NCI-H2107 treated with DMSO at 0.1 percent for 48 hours (cell line): ENCODE data around the gene ANAPC4.
"Not testable (repeated sequence)": the region's sequence is repeated elsewhere in the genome, so short reads cannot be mapped to it uniquely, and the experiment has no call there.

Source experiments
- DNase-seq: peaks from one replicate; lab custom pipeline; 2025; ENCODE audit not compliant: unreplicated experiment; lab: John Stamatoyannopoulos, UW

Gene ANAPC4, protein sequence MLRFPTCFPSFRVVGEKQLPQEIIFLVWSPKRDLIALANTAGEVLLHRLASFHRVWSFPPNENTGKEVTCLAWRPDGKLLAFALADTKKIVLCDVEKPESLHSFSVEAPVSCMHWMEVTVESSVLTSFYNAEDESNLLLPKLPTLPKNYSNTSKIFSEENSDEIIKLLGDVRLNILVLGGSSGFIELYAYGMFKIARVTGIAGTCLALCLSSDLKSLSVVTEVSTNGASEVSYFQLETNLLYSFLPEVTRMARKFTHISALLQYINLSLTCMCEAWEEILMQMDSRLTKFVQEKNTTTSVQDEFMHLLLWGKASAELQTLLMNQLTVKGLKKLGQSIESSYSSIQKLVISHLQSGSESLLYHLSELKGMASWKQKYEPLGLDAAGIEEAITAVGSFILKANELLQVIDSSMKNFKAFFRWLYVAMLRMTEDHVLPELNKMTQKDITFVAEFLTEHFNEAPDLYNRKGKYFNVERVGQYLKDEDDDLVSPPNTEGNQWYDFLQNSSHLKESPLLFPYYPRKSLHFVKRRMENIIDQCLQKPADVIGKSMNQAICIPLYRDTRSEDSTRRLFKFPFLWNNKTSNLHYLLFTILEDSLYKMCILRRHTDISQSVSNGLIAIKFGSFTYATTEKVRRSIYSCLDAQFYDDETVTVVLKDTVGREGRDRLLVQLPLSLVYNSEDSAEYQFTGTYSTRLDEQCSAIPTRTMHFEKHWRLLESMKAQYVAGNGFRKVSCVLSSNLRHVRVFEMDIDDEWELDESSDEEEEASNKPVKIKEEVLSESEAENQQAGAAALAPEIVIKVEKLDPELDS

DNA sequence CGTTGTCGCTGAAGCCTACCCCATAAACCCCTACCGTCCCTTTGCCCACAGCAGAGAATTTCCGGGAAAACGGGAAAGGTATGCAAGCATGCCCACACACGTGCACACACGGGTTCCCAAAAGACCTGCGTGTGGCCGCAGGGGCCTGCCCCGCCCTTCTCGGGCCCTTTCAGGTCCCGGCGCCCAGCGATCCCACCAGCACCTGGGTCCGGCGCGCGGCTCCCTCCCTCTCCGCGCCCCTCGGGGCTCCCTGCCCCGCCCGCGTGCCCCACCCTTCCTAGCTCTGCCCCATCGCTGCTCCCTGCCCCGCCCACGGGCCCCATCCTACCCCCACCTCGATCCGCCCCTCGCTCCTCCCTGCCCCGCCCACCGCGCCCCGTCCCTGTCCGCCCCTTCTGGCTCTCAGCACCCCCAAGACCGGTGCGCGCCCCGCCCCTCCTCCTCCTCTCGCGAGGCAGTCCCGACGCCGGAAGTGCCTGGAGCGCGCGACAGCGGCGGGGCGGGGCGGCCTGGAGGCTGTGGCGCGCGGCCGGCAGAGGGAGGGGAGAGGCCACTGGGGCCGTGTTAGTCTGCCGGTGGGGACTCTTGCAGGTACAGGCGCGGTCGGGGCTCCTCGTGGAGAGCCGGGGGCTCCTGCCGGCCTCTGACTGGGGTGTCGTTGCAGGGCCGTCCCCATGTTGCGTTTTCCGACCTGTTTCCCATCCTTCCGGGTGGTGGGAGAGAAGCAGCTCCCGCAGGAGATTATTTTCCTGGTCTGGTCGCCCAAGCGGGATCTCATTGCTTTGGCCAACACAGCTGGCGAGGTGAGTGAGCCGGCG is at the start of gene ANAPC4:
TSS of gene ANAPC4 (plus strand) at position 510 of the 818 bp plus-strand sequence. CDS start at position 675, 165 bp downstream.
- peak; percentile 35 for DNase-seq

DNA sequence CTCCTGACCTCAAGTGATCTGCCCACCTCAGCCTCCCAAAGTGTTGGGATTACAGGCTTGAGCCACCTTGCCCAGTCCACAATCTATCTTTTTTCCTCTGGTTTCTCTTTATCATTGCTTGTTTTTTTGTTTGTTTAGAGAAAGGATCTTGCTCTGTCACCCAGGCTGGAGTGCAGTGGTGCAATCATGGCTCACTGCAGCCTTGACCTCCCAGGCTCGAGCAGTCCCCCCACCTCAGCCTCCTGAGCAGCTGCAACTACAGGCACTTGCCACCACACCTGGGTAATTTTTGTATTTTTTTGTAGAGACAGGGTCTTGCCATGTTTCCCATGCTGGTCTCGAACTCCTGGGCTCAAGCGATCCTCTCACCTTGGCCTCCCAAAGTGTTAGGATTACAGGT is 48.6 kb upstream of the ANAPC4 start:
- not testable (repeated sequence) for DNase-seq

DNA sequence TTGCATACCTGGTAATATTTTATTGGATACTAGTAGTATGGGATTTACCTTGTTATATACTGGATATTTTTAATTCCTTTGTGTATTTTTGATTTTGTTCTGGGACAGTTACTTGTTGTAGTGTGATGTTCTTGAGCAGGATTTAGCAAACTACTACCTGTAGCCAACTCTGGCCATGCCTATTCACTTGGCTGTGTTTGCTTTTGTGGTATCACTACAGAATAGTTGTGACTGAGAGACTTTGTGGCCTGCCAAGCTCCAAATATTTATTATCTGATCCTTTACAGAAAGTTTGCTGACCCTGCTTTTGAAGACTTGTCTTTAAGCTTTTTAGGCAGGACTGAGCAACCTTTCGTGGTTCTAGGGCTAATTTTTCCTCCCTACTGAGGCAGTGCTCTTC is 46.7 kb upstream of the ANAPC4 start:
- DNase-seq = no peak

DNA sequence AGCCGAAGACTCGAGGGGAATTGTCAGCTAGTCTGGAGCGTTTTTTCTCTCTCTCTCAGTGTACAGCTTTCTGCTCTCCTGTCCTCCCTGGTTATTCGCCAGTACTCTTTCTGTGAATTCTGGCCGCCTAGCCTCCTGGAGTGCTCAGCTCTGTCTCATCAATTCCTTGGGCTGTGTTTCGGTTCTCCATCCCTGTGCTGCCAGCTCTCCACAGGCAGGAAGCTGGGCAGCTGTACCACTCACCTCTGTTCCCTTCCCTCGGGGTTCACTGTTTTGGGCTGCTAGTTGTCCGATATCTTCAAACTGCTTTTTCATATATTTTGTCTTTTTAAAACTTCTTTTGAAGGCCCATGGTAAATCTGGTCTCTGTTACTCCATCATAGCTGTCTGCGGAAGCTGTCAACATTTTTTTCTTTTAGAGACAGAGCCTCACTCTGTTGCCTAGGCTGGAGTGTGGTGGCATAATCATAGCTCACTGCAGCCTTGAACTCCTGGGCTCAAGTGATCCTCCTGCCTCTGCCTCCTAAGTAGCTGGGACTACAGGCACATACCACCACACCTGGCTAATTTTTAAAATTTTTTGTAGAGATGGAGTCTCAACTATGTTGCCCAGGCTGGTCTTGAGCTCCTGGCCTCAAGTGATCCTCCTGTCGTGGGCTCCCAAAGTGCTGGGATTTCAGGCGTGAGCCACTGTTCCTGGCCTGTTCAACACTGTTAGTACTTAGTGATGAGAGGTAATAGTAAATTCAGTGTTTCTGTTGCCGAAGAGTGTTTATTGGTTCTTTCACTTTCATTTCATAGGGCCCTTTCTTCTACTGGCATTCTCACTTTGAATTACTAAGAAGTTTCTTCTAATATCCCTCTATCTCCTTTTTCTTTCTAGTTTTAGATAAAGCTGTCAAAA is 45.9 kb upstream of the ANAPC4 start:
- no peak for DNase-seq

DNA sequence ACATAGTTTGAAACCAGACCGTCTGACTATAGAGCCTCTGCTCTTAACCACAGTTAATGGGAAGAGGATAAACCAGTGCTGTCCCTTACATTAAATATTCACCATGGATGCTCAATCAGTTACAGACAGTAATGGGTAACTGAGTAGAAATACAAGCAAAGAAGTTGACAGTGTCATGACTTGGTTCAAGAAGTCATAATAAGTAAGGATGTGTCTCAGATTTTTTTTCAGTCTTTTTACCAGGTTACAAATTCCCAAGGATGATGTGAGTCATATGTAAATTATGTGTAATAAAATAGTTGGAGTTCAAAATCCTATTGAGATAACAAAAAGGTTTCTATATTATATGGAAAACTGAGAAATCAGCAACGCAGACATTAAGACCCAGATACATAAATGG is 33.4 kb upstream of the ANAPC4 start:
- DNase-seq = no peak

DNA sequence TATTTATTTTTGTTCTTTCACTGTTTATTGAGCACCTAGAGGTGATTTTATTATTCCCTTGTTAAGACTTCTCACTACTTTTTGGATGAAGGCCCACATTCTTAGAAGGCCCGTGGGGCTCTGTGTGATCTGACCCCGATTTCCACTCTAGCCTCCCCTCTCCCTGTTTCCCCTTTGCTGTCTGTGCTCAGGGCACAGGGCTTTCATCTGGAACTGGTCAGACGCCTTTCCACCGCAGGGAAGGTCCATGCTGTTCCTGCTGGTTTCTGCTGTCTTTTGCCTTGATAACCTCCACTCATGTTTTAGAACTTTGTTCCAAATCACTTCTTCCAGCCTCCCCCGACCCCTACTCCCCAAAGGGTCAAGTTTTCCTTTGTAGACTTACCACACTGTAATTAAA is 31.3 kb upstream of the ANAPC4 start:
- no peak for DNase-seq

DNA sequence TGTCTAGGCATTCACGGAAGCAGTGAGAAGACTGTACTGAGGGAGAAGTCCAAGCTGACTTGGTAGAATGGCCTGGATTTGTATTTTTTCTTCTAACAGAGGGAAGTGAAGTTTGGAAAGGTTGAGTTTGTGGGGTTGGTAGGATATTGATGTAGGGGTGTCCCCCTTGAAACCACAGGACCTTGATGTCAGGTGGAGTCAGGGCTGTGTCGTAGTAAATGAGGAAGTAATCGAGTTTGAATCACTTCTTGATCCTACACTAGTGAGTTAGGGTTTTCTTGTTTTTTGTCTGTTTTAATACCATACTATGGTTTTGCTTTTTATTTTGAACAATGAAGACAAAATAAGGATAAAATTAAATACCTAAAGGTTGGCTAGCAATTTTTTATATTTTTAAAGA is 30.1 kb upstream of the ANAPC4 start:
- no peak for DNase-seq

DNA sequence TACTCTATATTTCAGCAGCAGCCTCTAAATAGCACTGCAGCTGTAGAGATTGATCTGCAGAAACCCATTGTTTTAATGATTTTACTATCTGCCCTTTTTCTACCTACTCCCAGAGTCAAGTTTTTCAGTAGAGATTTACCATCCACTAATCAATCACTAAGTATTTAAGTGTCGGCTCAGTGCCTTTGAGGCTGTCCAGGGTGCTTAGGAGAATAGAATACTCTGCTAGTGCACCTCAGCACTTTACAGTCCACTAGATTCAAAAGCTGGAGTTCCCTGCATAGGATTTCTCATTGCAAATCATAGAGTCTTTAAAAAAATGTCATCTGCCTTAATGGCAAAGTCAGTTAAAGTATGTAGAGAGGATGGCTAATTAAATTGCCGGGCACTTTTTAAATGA is 29.6 kb upstream of the ANAPC4 start:
- DNase-seq = no peak

DNA sequence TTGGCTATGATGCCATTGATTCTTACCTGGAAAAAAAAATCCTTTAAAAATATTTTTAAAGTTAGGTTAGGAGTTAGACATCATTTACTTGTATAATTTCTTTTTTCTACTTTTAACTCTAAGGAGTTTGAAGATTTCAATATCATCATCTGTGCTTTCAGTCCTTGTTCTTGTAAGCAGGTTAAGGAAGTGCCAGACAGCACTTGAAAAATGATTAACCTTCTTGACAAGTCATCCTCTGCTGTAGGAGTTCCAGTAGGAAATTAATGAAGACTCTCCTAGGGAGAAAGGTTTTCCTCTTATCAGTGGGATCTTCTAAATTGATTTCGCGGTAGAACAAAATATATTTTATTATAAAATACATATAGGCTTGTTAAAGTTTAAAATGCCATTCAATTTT is 29.1 kb upstream of the ANAPC4 start:
- no peak for DNase-seq

DNA sequence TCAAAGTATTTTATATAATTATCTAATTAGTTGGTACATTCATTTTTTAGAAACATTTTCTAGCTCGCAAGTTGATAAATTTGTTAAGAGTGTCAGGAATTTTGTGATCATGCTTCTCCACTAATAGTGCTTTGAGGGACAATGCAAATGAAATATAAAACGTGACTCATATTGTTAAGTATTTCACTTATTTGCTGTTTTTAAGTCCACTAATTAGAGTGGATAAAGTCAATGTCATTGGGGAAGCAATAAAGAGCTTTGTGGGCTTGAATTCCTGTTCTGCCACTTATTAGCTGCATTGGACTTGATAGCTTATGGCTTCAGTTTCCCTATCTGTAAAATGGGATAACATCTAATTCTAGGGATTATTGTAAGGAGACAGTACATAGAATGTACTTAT is 26.5 kb upstream of the ANAPC4 start:
- no peak for DNase-seq

DNA sequence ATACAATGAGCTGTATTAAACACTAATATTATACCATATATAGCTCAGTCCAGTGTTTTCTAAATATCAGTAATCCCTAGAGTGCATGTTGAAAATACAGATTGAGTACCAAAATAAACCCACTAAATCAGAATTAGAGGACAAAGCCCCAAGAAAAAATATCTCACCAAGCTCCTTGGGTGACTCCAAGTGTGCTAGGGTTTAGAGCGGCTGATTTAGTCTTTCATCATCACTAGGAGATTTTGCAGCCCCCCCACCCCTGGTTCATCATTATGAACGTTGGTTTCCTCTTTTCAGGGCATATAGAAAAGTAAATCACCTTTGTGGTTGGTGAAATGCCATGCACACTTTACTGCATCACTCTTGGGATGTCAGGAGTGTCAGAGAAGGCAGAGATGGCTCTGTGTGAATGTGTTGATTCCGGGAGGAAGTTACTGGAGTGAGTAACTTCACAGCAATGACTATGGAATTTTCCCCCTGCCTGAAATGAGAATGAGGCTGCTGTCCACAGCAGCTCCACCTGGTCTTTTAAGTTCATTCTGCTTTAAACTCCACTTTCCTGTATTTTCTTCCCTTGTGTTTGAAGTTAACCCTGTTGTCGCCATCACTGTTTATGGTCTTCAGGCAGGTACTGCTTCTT is 25.2 kb upstream of the ANAPC4 start:
- DNase-seq = no peak

DNA sequence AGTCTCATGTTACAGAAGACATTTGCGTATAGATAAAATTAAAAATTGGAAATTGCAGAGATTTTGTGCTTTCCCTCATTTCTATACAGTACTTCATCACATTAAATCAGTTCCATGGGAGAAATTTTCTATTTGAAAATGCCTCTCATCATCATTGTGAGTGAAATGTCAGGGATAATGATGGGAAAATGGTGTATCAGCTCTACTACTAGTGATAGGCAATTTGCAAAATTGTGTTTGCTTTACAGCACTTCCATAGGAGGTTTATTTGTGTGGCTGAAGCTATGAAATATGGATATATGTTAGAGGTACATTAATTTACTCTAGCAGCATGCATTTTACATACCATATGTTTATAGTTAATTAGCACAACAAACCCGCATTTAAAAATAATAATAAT is 21.0 kb upstream of the ANAPC4 start:
- DNase-seq = no peak

DNA sequence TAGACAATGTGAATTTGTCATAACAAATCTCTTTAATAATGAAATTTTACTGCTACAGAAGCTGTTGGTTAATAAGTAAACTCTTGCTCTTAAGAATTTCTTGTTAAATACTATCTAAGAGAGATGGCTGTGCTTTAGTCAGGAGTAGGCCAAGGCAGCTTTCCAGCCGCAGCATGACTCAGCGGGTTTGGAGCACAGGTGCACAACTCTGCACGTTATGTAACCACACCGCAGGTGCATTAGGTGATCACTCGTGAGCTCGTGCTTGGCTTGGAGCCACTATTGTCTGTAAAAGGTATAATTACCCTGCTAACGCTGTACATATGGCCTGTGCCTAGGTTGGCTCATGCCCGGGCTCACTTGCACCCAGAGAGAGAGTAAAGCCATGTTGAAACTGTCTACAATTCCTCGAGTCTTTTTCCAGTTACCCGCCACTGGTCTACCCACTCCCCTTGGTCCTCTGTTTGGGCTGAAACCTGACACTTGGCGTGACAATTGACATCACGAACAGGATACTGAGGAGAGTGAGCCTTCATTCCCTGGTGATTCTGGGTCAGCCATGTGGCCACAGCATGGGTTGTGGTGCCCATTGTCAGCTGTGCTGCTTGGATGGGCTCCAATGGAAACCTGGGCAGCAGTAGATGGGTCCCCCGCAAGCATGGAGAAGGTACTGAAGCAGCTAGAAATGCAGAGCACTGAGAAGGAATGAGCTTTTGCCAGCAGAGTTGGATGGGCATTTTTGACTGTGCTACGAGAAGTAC is 18.4 kb upstream of the ANAPC4 start:
- DNase-seq = no peak

DNA sequence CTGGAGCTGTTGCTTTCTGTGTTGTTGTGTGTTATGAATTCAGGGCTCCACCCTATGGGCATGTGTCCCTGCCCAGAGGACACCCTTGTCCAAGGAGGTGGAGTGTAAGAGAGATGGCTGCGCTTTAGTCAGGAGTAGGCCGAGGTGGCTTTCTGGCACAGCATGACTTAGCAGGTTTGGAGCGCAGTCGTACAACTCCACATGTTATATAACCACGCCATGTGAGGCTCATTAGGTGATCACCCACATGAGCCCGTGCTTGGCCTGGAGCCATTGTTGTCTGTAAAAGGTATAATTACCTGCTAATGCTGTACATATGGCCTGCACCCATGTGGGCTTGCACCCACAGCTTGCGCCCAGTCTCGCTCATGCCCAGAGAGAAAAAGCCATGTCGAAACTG is 15.8 kb upstream of the ANAPC4 start:
- no peak for DNase-seq

DNA sequence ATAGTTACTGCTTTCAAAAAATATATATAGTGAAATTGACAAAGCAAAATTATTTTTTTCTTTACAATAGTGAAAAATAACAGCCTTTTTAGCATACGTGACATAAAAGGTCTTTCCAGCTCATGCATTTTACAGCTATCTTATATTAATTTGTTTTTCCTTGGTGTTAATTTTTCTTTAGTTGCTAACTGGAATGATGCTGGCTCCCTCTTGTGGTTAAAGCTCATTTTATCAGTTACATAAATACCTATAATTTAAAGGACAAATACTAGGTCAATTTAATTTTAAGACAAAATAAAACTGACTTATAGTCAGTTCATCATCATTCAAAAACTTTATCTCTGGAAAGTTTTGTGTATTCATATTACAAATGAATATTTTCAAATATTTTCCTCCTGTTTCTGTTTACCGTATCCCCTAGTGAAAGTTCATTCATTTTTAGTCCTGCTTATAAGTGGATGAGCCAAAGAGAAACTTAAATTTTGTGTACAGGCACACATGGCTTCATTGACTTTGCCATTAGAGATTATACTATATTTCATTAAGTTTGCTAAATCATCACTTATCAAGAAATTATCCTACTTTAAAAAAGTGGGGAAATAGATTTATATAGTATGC is 9.9 kb upstream of the ANAPC4 start:
- peak; percentile 5 for DNase-seq

DNA sequence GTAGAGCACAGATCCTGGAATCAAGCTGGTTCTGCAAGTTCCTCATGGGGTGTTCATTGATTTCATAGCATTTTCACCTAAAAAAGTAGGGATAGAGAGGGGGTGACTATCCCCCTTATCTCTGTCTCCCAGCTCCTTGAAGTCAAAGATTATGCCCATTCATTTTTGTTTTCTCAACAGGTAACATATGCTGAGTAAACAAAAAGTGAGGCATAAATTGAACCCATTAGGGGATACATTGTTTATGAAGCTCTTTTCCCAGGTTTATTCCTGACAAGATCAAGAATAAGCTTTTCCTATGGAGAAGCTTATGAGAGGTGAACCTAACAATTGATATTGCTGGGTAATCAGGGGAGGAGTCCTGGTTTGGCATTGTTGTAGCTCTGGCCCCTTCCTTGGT is 9.2 kb upstream of the ANAPC4 start:
- DNase-seq = no peak

DNA sequence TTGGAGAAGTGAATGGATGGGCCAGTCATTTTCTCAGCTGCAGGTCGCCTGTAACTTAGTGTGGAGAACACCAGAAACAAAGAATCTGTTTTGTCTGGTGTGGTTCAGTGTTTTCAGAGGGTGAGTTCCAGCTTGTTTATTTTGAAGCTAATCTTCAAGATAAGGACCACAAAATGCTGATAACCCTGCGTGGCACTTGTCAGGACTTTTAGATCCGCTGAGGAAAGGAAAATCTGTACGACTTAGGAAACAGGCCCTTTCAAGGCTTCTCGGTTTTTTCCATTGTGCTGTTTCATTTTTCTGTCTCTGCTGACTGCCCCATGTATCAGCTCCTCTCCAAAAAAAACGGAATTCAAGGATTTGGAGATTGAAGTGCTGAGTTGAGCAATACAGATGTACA is 8.7 kb upstream of the ANAPC4 start:
- DNase-seq = no peak

DNA sequence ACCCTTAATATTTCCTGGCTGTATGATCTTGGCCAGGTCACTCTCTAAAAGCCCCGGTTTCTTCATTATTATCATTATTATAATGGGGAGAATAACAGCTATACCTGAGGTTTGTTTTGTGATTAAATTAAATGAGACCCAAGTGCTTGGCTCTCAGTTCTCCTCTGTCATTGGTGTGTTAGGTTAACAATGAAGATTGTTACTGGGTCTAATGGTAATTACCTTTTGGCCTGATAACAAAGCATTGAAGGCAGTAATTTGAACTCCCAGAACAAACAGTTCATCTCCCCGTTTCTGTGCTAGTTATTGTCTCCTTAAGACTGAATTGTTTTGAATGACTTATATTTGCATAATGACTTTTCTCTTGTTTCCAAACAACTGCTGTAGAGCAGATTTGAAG is 6.8 kb upstream of the ANAPC4 start:
- no peak for DNase-seq

DNA sequence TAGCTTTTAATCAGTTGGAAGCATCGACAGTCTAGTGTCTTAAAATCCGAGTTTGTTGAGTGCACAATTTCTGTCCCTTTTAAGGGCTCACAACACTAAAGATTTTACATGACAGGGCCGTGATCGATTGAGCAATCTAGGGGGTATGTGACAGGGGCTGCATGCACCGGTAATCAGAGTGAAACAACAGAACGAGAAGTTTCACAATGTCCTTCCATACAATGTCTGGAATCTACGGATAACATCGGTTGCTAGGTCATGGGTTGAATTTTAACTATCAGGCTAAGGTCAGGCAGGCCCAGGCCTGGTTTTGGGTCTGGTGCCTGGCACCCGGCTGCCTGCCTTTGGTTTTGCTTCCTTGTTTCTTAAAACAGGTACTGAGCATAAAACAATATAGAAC is 4.5 kb upstream of the ANAPC4 start:
- DNase-seq = not testable (repeated sequence)
